K562 (cell line): ENCODE measurements around the gene CCNJL. TPM values are rescaled to one million over a fixed set of nuclear protein-coding genes. Genes with fewer than 3 reads are reported as not detected.

ENCODE experiments used
- ATAC-seq: fragments of 200-7000 bp; cut with Tn5 transposase; 3 replicates; pipeline ENCODE4 v1.9.1; 2020; ENCODE audit warnings: moderate library complexity
- BruUV-seq: library from RNA; stranded (reverse); fragments of 400-500 nt; replicated peaks from 2 replicates; lab custom pipeline; 2021; lab: Mats Ljungman, UMichigan
- CTCF ChIA-PET: fragments of 300-600 bp; formaldehyde crosslinking; extraction: SDS; loops from one replicate; lab custom pipeline; 2021; ENCODE audit warnings: low intra/inter-chr PET ratio; lab: Yijun Ruan, JAX
- POLR2A ChIA-PET: fragments of 300-600, 350-650 bp; sonication (Branson Sonifier 250); formaldehyde crosslinking; extraction: SDS; loops from one replicate; lab custom pipeline; 2021; ENCODE audit warnings: antibody characterized with exemption, inconsistent platforms; lab: Yijun Ruan, JAX
- DNase-seq, 4 experiments: peaks; one replicate each; pipeline versions ENCODE4 v3.0.0 to v3.0.0-alpha.2; 2011 to 2018; ENCODE audit warnings: low spot score in 3 of 4, mixed read lengths in 3 of 4; ENCODE audit errors: extremely low read depth in 1 of 4
- FAIRE-seq: peaks from 2 replicates; lab custom pipeline; 2011; peaks lifted over from hg19 to GRCh38; lab: Jason Lieb, UNC
- H2AFZ ChIP-seq: 2 replicates; pipeline ENCODE4 v1.6.0; 2011; ENCODE audit warnings: low read depth, low read length, control low read depth, inconsistent platforms
- H3K27ac ChIP-seq: fragments of 200-600 bp; 3 replicates; pipeline ENCODE4 v1.8.0; 2011; ENCODE audit warnings: low read depth, mild to moderate bottlenecking, control low read depth, inconsistent platforms, low read length, moderate library complexity, mixed read lengths; ENCODE audit errors: extremely low read depth
- H3K27me3 ChIP-seq, 2 experiments: fragments of 300-600 bp in 1 of 2; 2 replicates in 1 of 2; 3 replicates in 1 of 2; pipeline versions ENCODE4 v1.6.0 to v1.8.0; 2011; ENCODE audit warnings: inconsistent platforms in 2 of 2, low read length in 2 of 2, mild to moderate bottlenecking in 1 of 2, mixed read lengths in 1 of 2, moderate library complexity in 1 of 2; ENCODE audit not compliant: control insufficient read depth in 2 of 2, insufficient read depth in 2 of 2
- H3K36me3 ChIP-seq: fragments of 300-600 bp; 3 replicates; pipeline ENCODE4 v1.8.0; 2011; ENCODE audit warnings: mild to moderate bottlenecking, low read length, inconsistent platforms; ENCODE audit not compliant: control insufficient read depth, insufficient read depth
- H3K4me1 ChIP-seq, 2 experiments: fragments of 200-600 bp in 1 of 2; replicated peaks in 1 of 2; 2 replicates in 1 of 2; 3 replicates in 1 of 2; pipeline versions ENCODE4 v1.5.1 to v1.8.0; 2011; ENCODE audit warnings: inconsistent platforms in 2 of 2, low read length in 2 of 2, mild to moderate bottlenecking in 1 of 2, mixed read lengths in 1 of 2, moderate library complexity in 1 of 2; ENCODE audit not compliant: control insufficient read depth in 2 of 2, insufficient read depth in 2 of 2
- H3K4me2 ChIP-seq: 2 replicates; pipeline ENCODE4 v1.6.1; 2011; ENCODE audit warnings: low read length, control low read depth, inconsistent platforms, mixed read lengths; ENCODE audit not compliant: insufficient read depth
- H3K4me3 ChIP-seq: fragments of 200-600 bp; sonication (generic), shearing (Covaris generic); 2 replicates; pipeline ENCODE4 v1.5.1; 2016; ENCODE audit warnings: control low read depth, inconsistent platforms
- H3K79me2 ChIP-seq: fragments of 200-600 bp; 3 replicates; pipeline ENCODE4 v1.8.0; 2011; ENCODE audit warnings: low read length, inconsistent platforms; ENCODE audit not compliant: control insufficient read depth, insufficient read depth
- H3K9ac ChIP-seq, 2 experiments: 2 replicates each; pipeline versions ENCODE4 v1.6.0 to v1.6.1; 2011; ENCODE audit warnings: low read depth in 2 of 2, low read length in 2 of 2, control low read depth in 1 of 2, inconsistent platforms in 1 of 2, mild to moderate bottlenecking in 1 of 2, mixed read lengths in 1 of 2; ENCODE audit not compliant: insufficient read depth in 1 of 2
- H3K9me1 ChIP-seq: one replicate; pipeline ENCODE4 v1.6.0; 2011; ENCODE audit warnings: inconsistent platforms, mild to moderate bottlenecking, low read length, moderate library complexity; ENCODE audit not compliant: control insufficient read depth, insufficient read depth
- H3K9me3 ChIP-seq: replicated peaks from 2 replicates; pipeline ENCODE4 v1.5.1; 2011; ENCODE audit warnings: low read depth, low read length, inconsistent platforms; ENCODE audit not compliant: control insufficient read depth, insufficient read depth
- H4K20me1 ChIP-seq: replicated peaks from 2 replicates; pipeline ENCODE4 v1.6.1; 2011; ENCODE audit warnings: low read length, inconsistent platforms, mixed read lengths; ENCODE audit not compliant: control insufficient read depth, insufficient read depth
- ATF7 ChIP-seq: fragments of 450-650 bp; IDR thresholded peaks from 2 replicates; pipeline ENCODE4 v1.7.1; 2014; ENCODE audit warnings: mild to moderate bottlenecking, moderate library complexity
- E2F3 ChIP-seq: fragments of 250-450 bp; sonication (Bioruptor Pico); IDR thresholded peaks from 2 replicates; pipeline ENCODE4 v1.4.0; 2020; ENCODE audit warnings: mild to moderate bottlenecking
- FOXK2 ChIP-seq, 2 experiments: fragments of 450-650 bp; IDR thresholded peaks in 1 of 2; conservative IDR thresholded peaks in 1 of 2; 2 replicates each; pipeline ENCODE4 v1.6.1; 2016; ENCODE audit warnings: low read depth in 2 of 2, mild to moderate bottlenecking in 1 of 2
- HCFC1 ChIP-seq: IDR thresholded peaks from 2 replicates; pipeline ENCODE4 v1.6.1; 2012; ENCODE audit warnings: low read depth, low read length, improper control_type of control experiment
- KDM1A ChIP-seq, 2 experiments: fragments of 450-650 bp; IDR thresholded peaks; 2 replicates each; pipeline ENCODE4 v1.6.1; 2016; ENCODE audit warnings: mild to moderate bottlenecking in 2 of 2
- TAF7 ChIP-seq: fragments of 450-650 bp; IDR thresholded peaks from 2 replicates; pipeline ENCODE4 v1.6.1; 2016; ENCODE audit warnings: missing genetic modification characterization, missing compliant biosample characterization
- ZNF764 ChIP-seq: fragments of 250-450 bp; sonication (Bioruptor Pico); IDR thresholded peaks from 2 replicates; pipeline ENCODE4 v1.4.0; 2020; ENCODE audit warnings: low read depth, mild to moderate bottlenecking, moderate library complexity
- WGBS: fragments of 100-300 bp; shearing (Covaris generic); methylation state at CpG from one replicate; pipeline ENCODE4 v1.1.6; 2016; ENCODE audit warnings: low coverage, mixed read lengths; ENCODE audit not compliant: insufficient coverage; ENCODE audit errors: missing lambda C conversion rate; 5-methylcytosine and 5-hydroxymethylcytosine counted together
- in situ Hi-C: fragments of 300-500 bp; cut with MboI; formaldehyde crosslinking; loops from 4 replicates; pipeline ENCODE4 v1.15.0; 2018; ENCODE audit warnings: inconsistent platforms, mixed read lengths
- intact Hi-C: fragments of 100-400 bp; cut with micrococcal nuclease; formaldehyde crosslinking; loops from 2 replicates; pipeline ENCODE4 v1.14.2; 2022
- polyA plus RNA-seq, 8 experiments: library from polyadenylated mRNA; depleted of rRNA in 4 of 8; stranded (reverse) in 5 of 8; unstranded in 3 of 8; fragments of >200 nt; fragmentation: Nextera tagmentation in 2 of 8; fragmentation: Illumina TruSeq in 1 of 8; extraction: Ambion mirVana in 2 of 8; extraction: Trizol in 1 of 8; gene quantifications; 2 replicates each; pipeline versions ENCODE4 v1.2.1 to v1.2.3, GENCODE V29; 2011 to 2014; ENCODE audit warnings: inconsistent platforms in 1 of 8, missing spikeins in 1 of 8
- total RNA-seq, 7 experiments: library from RNA; depleted of rRNA in 6 of 7; stranded (reverse); fragments of >200 nt in 6 of 7; fragmentation: Illumina TruSeq in 2 of 7; extraction: Trizol in 2 of 7; gene quantifications; 2 replicates each; pipeline versions ENCODE4 v1.2.1 to v1.2.3, GENCODE V29; 2011 to 2021; ENCODE audit warnings: low replicate concordance in 1 of 7

Gene CCNJL
- total and polyA plus RNA-seq, 9 of the 15 experiments (the other 6 are each of a cell fraction or from before 2014, with no cell fraction given): 0.04 TPM; not detected in 8

DNA sequence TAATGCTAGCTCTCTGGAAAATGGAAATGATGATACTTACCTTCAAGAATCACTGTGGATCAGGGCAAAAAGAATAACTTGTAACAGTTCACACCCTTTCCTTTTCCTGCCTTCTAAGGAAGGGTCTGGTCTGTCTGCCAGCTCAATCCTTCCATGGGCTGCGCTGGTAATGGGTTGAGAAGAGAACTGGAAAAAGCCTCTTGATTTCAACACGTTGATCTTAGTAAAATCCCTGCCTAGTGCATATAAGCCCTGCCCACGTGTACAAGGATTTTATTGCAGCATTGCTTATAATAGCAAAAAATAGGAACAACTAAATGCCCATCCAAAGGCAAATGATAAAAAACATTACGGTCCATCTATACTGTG, 37.6 kb upstream of the CCNJL start:
- H3K27me3 ChIP-seq: peaks cover 0 to 26% of the 10 kb centered on the region in 2 experiments; a peak in 2 of 5 replicates
- ATAC-seq (no peak), FAIRE-seq (no peak), DNase-seq (no peak)
- CTCF ChIA-PET: no interaction called here
- POLR2A ChIA-PET: interaction anchor here (0.6 kb wide), 1 partner anchor 72 kb away, joined by 4 read pairs; the partner anchor contains the start of gene PTTG1
- no peak overlapping the region for H3K9ac ChIP-seq
- in situ Hi-C loops (loop anchor here (5.0 to 10.0 kb wide), 2 partner anchors 153 to 325 kb away; no protein-coding TSS in a partner anchor), intact Hi-C loops (no loop called here)
- H4K20me1 ChIP-seq: no peaks in the 10 kb centered on the region
- no peak overlapping the region for H3K4me2 ChIP-seq
- no peak overlapping the region for H3K4me3 ChIP-seq
- H3K4me1 ChIP-seq: peaks cover 7 to 13% of the 10 kb centered on the region in 2 experiments; a peak in 4 of 5 replicates
- no peak overlapping the region for H3K27ac ChIP-seq
- no TSS peak for BruUV-seq
- no peak overlapping the region for H2AFZ ChIP-seq
- H3K79me2 ChIP-seq: no peaks in the 10 kb centered on the region
- TF ChIP-seq KDM1A (IDR thresholded peaks at IDR 0.05) (no peak), E2F3 (CRISPR knock-in tag) (no peak), HCFC1 (no peak), FOXK2 (conservative IDR thresholded peaks at IDR 0.05 in 1 of 2, IDR thresholded peaks at IDR 0.05 in 1 of 2; ENCODE audit: low read depth in 2 of 2) (no peak), ATF7 (no peak), TAF7 (tag) (no peak), ZNF764 (CRISPR knock-in tag) (no peak)
- 10% methylated on average over 4 of the region's 4 CpGs for WGBS
- H3K9me3 ChIP-seq: no peaks in the 10 kb centered on the region
- no peaks in the 10 kb centered on the region for H3K9me1 ChIP-seq
- H3K36me3 ChIP-seq: no peaks in the 10 kb centered on the region
